K562 (cell line): ENCODE results near the gene NPM1. TPM values are rescaled to one million over a fixed set of nuclear protein-coding genes. Genes with fewer than 3 reads are reported as not detected.
A peak's percentile ranks its signal among the peaks of the same experiment; 100 is the strongest.

Experiments used
- ATAC-seq: fragments of 200-7000 bp; cut with Tn5 transposase; 3 replicates; pipeline ENCODE4 v1.9.1; 2020; ENCODE audit warnings: moderate library complexity
- BruUV-seq: library from RNA; stranded (reverse); fragments of 400-500 nt; replicated peaks from 2 replicates; lab custom pipeline; 2021; lab: Mats Ljungman, UMichigan
- CTCF ChIA-PET: fragments of 300-600 bp; formaldehyde crosslinking; extraction: SDS; loops from one replicate; lab custom pipeline; 2021; ENCODE audit warnings: low intra/inter-chr PET ratio; lab: Yijun Ruan, JAX
- POLR2A ChIA-PET: fragments of 300-600, 350-650 bp; sonication (Branson Sonifier 250); formaldehyde crosslinking; extraction: SDS; loops from one replicate; lab custom pipeline; 2021; ENCODE audit warnings: antibody characterized with exemption, inconsistent platforms; lab: Yijun Ruan, JAX
- DNase-seq, 4 experiments: peaks; one replicate each; pipeline versions ENCODE4 v3.0.0 to v3.0.0-alpha.2; 2011 to 2018; ENCODE audit warnings: low spot score in 3 of 4, mixed read lengths in 3 of 4; ENCODE audit errors: extremely low read depth in 1 of 4
- FAIRE-seq: peaks from 2 replicates; lab custom pipeline; 2011; peaks lifted over from hg19 to GRCh38; lab: Jason Lieb, UNC
- H2AFZ ChIP-seq: 2 replicates; pipeline ENCODE4 v1.6.0; 2011; ENCODE audit warnings: low read depth, low read length, control low read depth, inconsistent platforms
- H3K27ac ChIP-seq: fragments of 200-600 bp; 3 replicates; pipeline ENCODE4 v1.8.0; 2011; ENCODE audit warnings: low read depth, mild to moderate bottlenecking, control low read depth, inconsistent platforms, low read length, moderate library complexity, mixed read lengths; ENCODE audit errors: extremely low read depth
- H3K27me3 ChIP-seq, 2 experiments: fragments of 300-600 bp in 1 of 2; 2 replicates in 1 of 2; 3 replicates in 1 of 2; pipeline versions ENCODE4 v1.6.0 to v1.8.0; 2011; ENCODE audit warnings: inconsistent platforms in 2 of 2, low read length in 2 of 2, mild to moderate bottlenecking in 1 of 2, mixed read lengths in 1 of 2, moderate library complexity in 1 of 2; ENCODE audit not compliant: control insufficient read depth in 2 of 2, insufficient read depth in 2 of 2
- H3K36me3 ChIP-seq: fragments of 300-600 bp; 3 replicates; pipeline ENCODE4 v1.8.0; 2011; ENCODE audit warnings: mild to moderate bottlenecking, low read length, inconsistent platforms; ENCODE audit not compliant: control insufficient read depth, insufficient read depth
- H3K4me1 ChIP-seq, 2 experiments: fragments of 200-600 bp in 1 of 2; replicated peaks in 1 of 2; 2 replicates in 1 of 2; 3 replicates in 1 of 2; pipeline versions ENCODE4 v1.5.1 to v1.8.0; 2011; ENCODE audit warnings: inconsistent platforms in 2 of 2, low read length in 2 of 2, mild to moderate bottlenecking in 1 of 2, mixed read lengths in 1 of 2, moderate library complexity in 1 of 2; ENCODE audit not compliant: control insufficient read depth in 2 of 2, insufficient read depth in 2 of 2
- H3K4me2 ChIP-seq: 2 replicates; pipeline ENCODE4 v1.6.1; 2011; ENCODE audit warnings: low read length, control low read depth, inconsistent platforms, mixed read lengths; ENCODE audit not compliant: insufficient read depth
- H3K4me3 ChIP-seq: fragments of 200-600 bp; sonication (generic), shearing (Covaris generic); 2 replicates; pipeline ENCODE4 v1.5.1; 2016; ENCODE audit warnings: control low read depth, inconsistent platforms
- H3K79me2 ChIP-seq: fragments of 200-600 bp; 3 replicates; pipeline ENCODE4 v1.8.0; 2011; ENCODE audit warnings: low read length, inconsistent platforms; ENCODE audit not compliant: control insufficient read depth, insufficient read depth
- H3K9ac ChIP-seq, 2 experiments: 2 replicates each; pipeline versions ENCODE4 v1.6.0 to v1.6.1; 2011; ENCODE audit warnings: low read depth in 2 of 2, low read length in 2 of 2, control low read depth in 1 of 2, inconsistent platforms in 1 of 2, mild to moderate bottlenecking in 1 of 2, mixed read lengths in 1 of 2; ENCODE audit not compliant: insufficient read depth in 1 of 2
- H3K9me1 ChIP-seq: one replicate; pipeline ENCODE4 v1.6.0; 2011; ENCODE audit warnings: inconsistent platforms, mild to moderate bottlenecking, low read length, moderate library complexity; ENCODE audit not compliant: control insufficient read depth, insufficient read depth
- H3K9me3 ChIP-seq: replicated peaks from 2 replicates; pipeline ENCODE4 v1.5.1; 2011; ENCODE audit warnings: low read depth, low read length, inconsistent platforms; ENCODE audit not compliant: control insufficient read depth, insufficient read depth
- H4K20me1 ChIP-seq: replicated peaks from 2 replicates; pipeline ENCODE4 v1.6.1; 2011; ENCODE audit warnings: low read length, inconsistent platforms, mixed read lengths; ENCODE audit not compliant: control insufficient read depth, insufficient read depth
- RAD21 ChIP-seq, 2 experiments: fragments of 250-450 bp in 1 of 2; fragments of 450-650 bp in 1 of 2; sonication (Bioruptor Pico) in 1 of 2; formaldehyde crosslinking in 1 of 2; IDR thresholded peaks in 1 of 2; conservative IDR thresholded peaks in 1 of 2; 2 replicates each; pipeline versions ENCODE4 v1.4.0 to v1.8.0; 2020 to 2022; ENCODE audit warnings: mild to moderate bottlenecking in 2 of 2, moderate library complexity in 1 of 2
- SMC3 ChIP-seq: conservative IDR thresholded peaks from 2 replicates; pipeline ENCODE4 v1.6.1; 2011; ENCODE audit warnings: low read depth, low read length, improper control_type of control experiment; ENCODE audit not compliant: insufficient read depth
- ZNF232 ChIP-seq: sonication (generic); formaldehyde crosslinking; IDR thresholded peaks from 2 replicates; pipeline ENCODE4 v1.8.0; 2022; ENCODE audit warnings: mild to moderate bottlenecking, missing genetic modification reagents
- WGBS: fragments of 100-300 bp; shearing (Covaris generic); methylation state at CpG from one replicate; pipeline ENCODE4 v1.1.6; 2016; ENCODE audit warnings: low coverage, mixed read lengths; ENCODE audit not compliant: insufficient coverage; ENCODE audit errors: missing lambda C conversion rate; 5-methylcytosine and 5-hydroxymethylcytosine counted together
- in situ Hi-C: fragments of 300-500 bp; cut with MboI; formaldehyde crosslinking; loops from 4 replicates; pipeline ENCODE4 v1.15.0; 2018; ENCODE audit warnings: inconsistent platforms, mixed read lengths
- intact Hi-C: fragments of 100-400 bp; cut with micrococcal nuclease; formaldehyde crosslinking; loops from 2 replicates; pipeline ENCODE4 v1.14.2; 2022
- polyA plus RNA-seq, 8 experiments: library from polyadenylated mRNA; depleted of rRNA in 4 of 8; stranded (reverse) in 5 of 8; unstranded in 3 of 8; fragments of >200 nt; fragmentation: Nextera tagmentation in 2 of 8; fragmentation: Illumina TruSeq in 1 of 8; extraction: Ambion mirVana in 2 of 8; extraction: Trizol in 1 of 8; gene quantifications; 2 replicates each; pipeline versions ENCODE4 v1.2.1 to v1.2.3, GENCODE V29; 2011 to 2014; ENCODE audit warnings: inconsistent platforms in 1 of 8, missing spikeins in 1 of 8
- total RNA-seq, 7 experiments: library from RNA; depleted of rRNA in 6 of 7; stranded (reverse); fragments of >200 nt in 6 of 7; fragmentation: Illumina TruSeq in 2 of 7; extraction: Trizol in 2 of 7; gene quantifications; 2 replicates each; pipeline versions ENCODE4 v1.2.1 to v1.2.3, GENCODE V29; 2011 to 2021; ENCODE audit warnings: low replicate concordance in 1 of 7
- TF ChIP-seq, protein P1 (sequence below), 3 experiments: IDR thresholded peaks in 2 of 3; conservative IDR thresholded peaks in 1 of 3; 2 replicates each; pipeline ENCODE4 v1.5.1; 2011 to 2012; ENCODE audit warnings: low read length in 3 of 3, mild to moderate bottlenecking in 3 of 3, control low read depth in 2 of 3, improper control_type of control experiment in 1 of 3, inconsistent platforms in 1 of 3, low read depth in 1 of 3, mixed read lengths in 1 of 3, moderate library complexity in 1 of 3; ENCODE audit not compliant: insufficient read depth in 2 of 3

Gene NPM1
- total and polyA plus RNA-seq, 9 of the 15 experiments (the other 6 are each of a cell fraction or from before 2014, with no cell fraction given) = 2,438 to 6,909 (median 5,639) TPM

DNA sequence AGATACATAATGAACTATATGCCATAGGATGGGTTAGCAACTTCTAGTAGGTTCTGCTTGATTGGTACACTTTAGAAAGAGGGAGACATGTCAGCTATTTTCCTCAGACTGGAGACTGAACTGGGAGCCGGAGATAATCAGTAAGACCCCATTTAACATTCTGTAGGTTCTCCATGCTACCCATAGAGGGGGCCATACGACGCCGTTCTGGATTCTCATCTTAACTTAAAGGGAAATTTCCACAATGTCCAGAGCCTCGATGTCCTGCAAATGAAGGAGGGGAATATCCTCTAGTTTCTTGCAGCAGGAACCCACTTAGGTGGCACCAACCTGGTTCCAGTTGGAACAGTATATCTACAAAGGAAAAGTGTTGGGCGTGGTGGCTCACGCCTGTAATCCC lies 22.3 kb upstream of the NPM1 start:
- ChIA-PET POLR2A (interaction anchor here (1.1 kb wide), 1 partner anchor 22 kb away, joined by 3 read pairs; no protein-coding TSS in a partner anchor), CTCF (no interaction called here)
- no peaks in the 10 kb centered on the region for H3K79me2 ChIP-seq
- peak; percentile 42 to 57 (median 50) for DNase-seq
- no peaks in the 10 kb centered on the region for H3K36me3 ChIP-seq
- no TSS peak for BruUV-seq
- 19% methylated on average over 7 of the region's 7 CpGs for WGBS
- in situ Hi-C loops = no loop called here
- no peak overlapping the region for H3K4me3 ChIP-seq
- peak; percentile 67 for FAIRE-seq
- no peak overlapping the region for H3K4me2 ChIP-seq
- no peak overlapping the region for H3K27ac ChIP-seq
- H3K9me3 ChIP-seq = no peaks in the 10 kb centered on the region
- no peaks in the 10 kb centered on the region for H4K20me1 ChIP-seq
- intact Hi-C loops = no loop called here
- H3K27me3 ChIP-seq = peaks cover 19 to 47% of the 10 kb centered on the region in 2 experiments
- TF ChIP-seq RAD21 (CRISPR knock-in tag; conservative IDR thresholded peaks at IDR 0.05 in 1 of 2, IDR thresholded peaks at IDR 0.05 in 1 of 2) = peak; percentile 18 to 44; a peak in 1 of 4 replicates
- TF ChIP-seq ZNF232 (CRISPR knock-in tag) = no peak
- TF ChIP-seq, protein P1, sequence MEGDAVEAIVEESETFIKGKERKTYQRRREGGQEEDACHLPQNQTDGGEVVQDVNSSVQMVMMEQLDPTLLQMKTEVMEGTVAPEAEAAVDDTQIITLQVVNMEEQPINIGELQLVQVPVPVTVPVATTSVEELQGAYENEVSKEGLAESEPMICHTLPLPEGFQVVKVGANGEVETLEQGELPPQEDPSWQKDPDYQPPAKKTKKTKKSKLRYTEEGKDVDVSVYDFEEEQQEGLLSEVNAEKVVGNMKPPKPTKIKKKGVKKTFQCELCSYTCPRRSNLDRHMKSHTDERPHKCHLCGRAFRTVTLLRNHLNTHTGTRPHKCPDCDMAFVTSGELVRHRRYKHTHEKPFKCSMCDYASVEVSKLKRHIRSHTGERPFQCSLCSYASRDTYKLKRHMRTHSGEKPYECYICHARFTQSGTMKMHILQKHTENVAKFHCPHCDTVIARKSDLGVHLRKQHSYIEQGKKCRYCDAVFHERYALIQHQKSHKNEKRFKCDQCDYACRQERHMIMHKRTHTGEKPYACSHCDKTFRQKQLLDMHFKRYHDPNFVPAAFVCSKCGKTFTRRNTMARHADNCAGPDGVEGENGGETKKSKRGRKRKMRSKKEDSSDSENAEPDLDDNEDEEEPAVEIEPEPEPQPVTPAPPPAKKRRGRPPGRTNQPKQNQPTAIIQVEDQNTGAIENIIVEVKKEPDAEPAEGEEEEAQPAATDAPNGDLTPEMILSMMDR (IDR thresholded peaks at IDR 0.05 in 2 of 3, conservative IDR thresholded peaks at IDR 0.05 in 1 of 3; ENCODE audit: insufficient read depth in 2 of 3, low read depth in 1 of 3, low read length in 3 of 3) = peak; percentile 49 to 60 (median 60)
- TF ChIP-seq SMC3 = 0 out of 2 replicates have a peak, but pooled peaks have one; percentile 10
- no peak overlapping the region for H2AFZ ChIP-seq
- ATAC-seq = peak; percentile 85
- H3K9ac ChIP-seq = no peak overlapping the region
- H3K4me1 ChIP-seq = no peaks in the 10 kb centered on the region
- no peaks in the 10 kb centered on the region for H3K9me1 ChIP-seq
